ENCODE data around the gene NUDT7.
A peak's percentile ranks its signal among the peaks of the same experiment; 100 is the strongest.

The NUDT7 gene

GRCh38 chr16:77784441-77785372 lies 62.4 kb downstream of the NUDT7 start:
- Histone ChIP-seq H3K27me3 (ENCODE audit: control insufficient read depth, insufficient read depth, low read length) (peaks cover 26% of the 10 kb centered on the region), H3K9ac (ENCODE audit: low read depth, low read length) (no peak overlapping the region), H3K4me3 (ENCODE audit: low read depth, low read length) (no peak overlapping the region), H3K36me3 (ENCODE audit: control insufficient read depth, insufficient read depth, low read length) (no peaks in the 10 kb centered on the region), H3K9me3 (ENCODE audit: control insufficient read depth, insufficient read depth, low read length) (no peaks in the 10 kb centered on the region), H3K4me1 (ENCODE audit: control insufficient read depth, insufficient read depth, low read length) (no peaks in the 10 kb centered on the region)

- H3K36me3 ChIP-seq (ENCODE audit: control insufficient read depth, insufficient read depth, low read length): no peaks in the 10 kb centered on the region
- no peaks in the 10 kb centered on the region for H3K9me3 ChIP-seq (ENCODE audit: control insufficient read depth, insufficient read depth, low read length)
- peaks cover 33% of the 10 kb centered on the region for H3K27me3 ChIP-seq (ENCODE audit: control insufficient read depth, insufficient read depth, low read length)
- H3K4me1 ChIP-seq (ENCODE audit: control insufficient read depth, insufficient read depth, low read length): peaks cover 3% of the 10 kb centered on the region
- no peak overlapping the region for H3K4me3 ChIP-seq (ENCODE audit: low read depth, low read length)
- no peak overlapping the region for H3K9ac ChIP-seq (ENCODE audit: low read depth, low read length)
Observed at GRCh38 chr16:77785373-77785764, 63.1 kb downstream of the NUDT7 start.

GRCh38 chr16:77786186-77786847 lies 64.0 kb downstream of the NUDT7 start:
- Histone ChIP-seq H3K36me3 (ENCODE audit: control insufficient read depth, insufficient read depth, low read length) (no peaks in the 10 kb centered on the region), H3K27me3 (ENCODE audit: control insufficient read depth, insufficient read depth, low read length) (peaks cover 34% of the 10 kb centered on the region), H3K4me1 (ENCODE audit: control insufficient read depth, insufficient read depth, low read length) (peaks cover 5% of the 10 kb centered on the region), H3K9ac (ENCODE audit: low read depth, low read length) (no peak overlapping the region), H3K9me3 (ENCODE audit: control insufficient read depth, insufficient read depth, low read length) (no peaks in the 10 kb centered on the region), H3K4me3 (ENCODE audit: low read depth, low read length) (no peak overlapping the region)

- H3K4me1 ChIP-seq (ENCODE audit: control insufficient read depth, insufficient read depth, low read length): peaks cover 7% of the 10 kb centered on the region
- H3K27me3 ChIP-seq (ENCODE audit: control insufficient read depth, insufficient read depth, low read length): peaks cover 34% of the 10 kb centered on the region
- no peaks in the 10 kb centered on the region for H3K36me3 ChIP-seq (ENCODE audit: control insufficient read depth, insufficient read depth, low read length)
- peak overlapping the region; percentile 76 for H3K4me3 ChIP-seq (ENCODE audit: low read depth, low read length)
- H3K9me3 ChIP-seq (ENCODE audit: control insufficient read depth, insufficient read depth, low read length): no peaks in the 10 kb centered on the region
- H3K9ac ChIP-seq (ENCODE audit: low read depth, low read length): no peak overlapping the region
Observed at GRCh38 chr16:77787452-77787851, 65.1 kb downstream of the NUDT7 start.

GRCh38 chr16:77788181-77789084 lies 66.1 kb downstream of the NUDT7 start, which contains the start of gene VAT1L:
TSS of gene VAT1L (plus strand) at chr16:77788564. CDS start at chr16:77788683, 119 bp downstream.
- no peaks in the 10 kb centered on the region for H3K9me3 ChIP-seq (ENCODE audit: control insufficient read depth, insufficient read depth, low read length)
- peaks cover 7% of the 10 kb centered on the region for H3K4me1 ChIP-seq (ENCODE audit: control insufficient read depth, insufficient read depth, low read length)
- H3K36me3 ChIP-seq (ENCODE audit: control insufficient read depth, insufficient read depth, low read length): no peaks in the 10 kb centered on the region
- H3K4me3 ChIP-seq (ENCODE audit: low read depth, low read length): peak within 1 kb of the TSS; percentile 76
- peaks cover 34% of the 10 kb centered on the region for H3K27me3 ChIP-seq (ENCODE audit: control insufficient read depth, insufficient read depth, low read length)
- H3K9ac ChIP-seq (ENCODE audit: low read depth, low read length): no peak within 1 kb of the TSS

GRCh38 chr16:77789085-77790008 lies 67.0 kb downstream of the NUDT7 start:
- H3K27me3 ChIP-seq (ENCODE audit: control insufficient read depth, insufficient read depth, low read length): peaks cover 34% of the 10 kb centered on the region
- peak overlapping the region; percentile 76 for H3K4me3 ChIP-seq (ENCODE audit: low read depth, low read length)
- no peak overlapping the region for H3K9ac ChIP-seq (ENCODE audit: low read depth, low read length)
- H3K36me3 ChIP-seq (ENCODE audit: control insufficient read depth, insufficient read depth, low read length): no peaks in the 10 kb centered on the region
- peaks cover 7% of the 10 kb centered on the region for H3K4me1 ChIP-seq (ENCODE audit: control insufficient read depth, insufficient read depth, low read length)
- H3K9me3 ChIP-seq (ENCODE audit: control insufficient read depth, insufficient read depth, low read length): no peaks in the 10 kb centered on the region

GRCh38 chr16:77790009-77790372 lies 67.7 kb downstream of the NUDT7 start:
- no peaks in the 10 kb centered on the region for H3K9me3 ChIP-seq (ENCODE audit: control insufficient read depth, insufficient read depth, low read length)
- H3K36me3 ChIP-seq (ENCODE audit: control insufficient read depth, insufficient read depth, low read length): no peaks in the 10 kb centered on the region
- peaks cover 7% of the 10 kb centered on the region for H3K4me1 ChIP-seq (ENCODE audit: control insufficient read depth, insufficient read depth, low read length)
- H3K9ac ChIP-seq (ENCODE audit: low read depth, low read length): no peak overlapping the region
- peaks cover 34% of the 10 kb centered on the region for H3K27me3 ChIP-seq (ENCODE audit: control insufficient read depth, insufficient read depth, low read length)
- peak overlapping the region; percentile 76 for H3K4me3 ChIP-seq (ENCODE audit: low read depth, low read length)

GRCh38 chr16:77790912-77791311 lies 68.6 kb downstream of the NUDT7 start:
- no peaks in the 10 kb centered on the region for H3K36me3 ChIP-seq (ENCODE audit: control insufficient read depth, insufficient read depth, low read length)
- no peak overlapping the region for H3K9ac ChIP-seq (ENCODE audit: low read depth, low read length)
- no peak overlapping the region for H3K4me3 ChIP-seq (ENCODE audit: low read depth, low read length)
- H3K27me3 ChIP-seq (ENCODE audit: control insufficient read depth, insufficient read depth, low read length): peaks cover 34% of the 10 kb centered on the region
- no peaks in the 10 kb centered on the region for H3K9me3 ChIP-seq (ENCODE audit: control insufficient read depth, insufficient read depth, low read length)
- peaks cover 7% of the 10 kb centered on the region for H3K4me1 ChIP-seq (ENCODE audit: control insufficient read depth, insufficient read depth, low read length)
